NCI-H128 (cell line): Measurements from ENCODE around the gene SEM1.
"Not testable (repeated sequence)": the region's sequence is repeated elsewhere in the genome, so short reads cannot be mapped to it uniquely, and the experiment has no call there.

Source experiments
- DNase-seq: peaks from one replicate; lab custom pipeline; 2025; ENCODE audit not compliant: unreplicated experiment; lab: John Stamatoyannopoulos, UW

The SEM1 gene

DNA sequence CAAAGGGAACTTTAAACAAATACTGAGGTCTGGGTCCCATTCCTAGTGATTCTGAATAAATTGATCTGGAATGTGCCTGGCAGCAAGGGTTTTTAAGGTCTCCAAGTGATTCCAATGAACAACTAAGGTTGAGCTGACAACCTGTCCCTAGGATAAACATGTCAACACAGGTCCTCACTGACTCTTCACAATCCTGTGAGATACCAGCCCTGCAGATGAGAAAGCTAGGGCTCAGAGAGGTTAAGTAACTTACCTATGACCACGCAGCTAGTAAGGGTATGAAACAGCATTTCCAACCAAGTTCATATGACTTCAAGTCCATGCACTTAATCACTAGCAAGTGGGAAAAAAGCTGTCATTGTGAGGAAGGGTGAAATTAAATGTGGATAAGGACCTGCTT lies 44.0 kb downstream of the SEM1 start:
- DNase-seq = no peak

GRCh38 chr7:96664793-96665192 lies 44.9 kb downstream of the SEM1 start:
- no peak for DNase-seq

GRCh38 chr7:96663871-96664445 lies 45.7 kb downstream of the SEM1 start:
- no peak for DNase-seq

GRCh38 chr7:96663457-96663856 lies 46.2 kb downstream of the SEM1 start:
- DNase-seq = no peak

GRCh38 chr7:96662151-96662550 lies 47.5 kb downstream of the SEM1 start:
- DNase-seq = not testable (repeated sequence)

- DNase-seq = no peak
Measured at GRCh38 chr7:96658022-96658412, 51.6 kb downstream of the SEM1 start.

- DNase-seq = no peak
Measured at GRCh38 chr7:96657347-96658021, 52.2 kb downstream of the SEM1 start.

GRCh38 chr7:96655956-96656355 lies 53.7 kb downstream of the SEM1 start:
- no peak for DNase-seq

DNA sequence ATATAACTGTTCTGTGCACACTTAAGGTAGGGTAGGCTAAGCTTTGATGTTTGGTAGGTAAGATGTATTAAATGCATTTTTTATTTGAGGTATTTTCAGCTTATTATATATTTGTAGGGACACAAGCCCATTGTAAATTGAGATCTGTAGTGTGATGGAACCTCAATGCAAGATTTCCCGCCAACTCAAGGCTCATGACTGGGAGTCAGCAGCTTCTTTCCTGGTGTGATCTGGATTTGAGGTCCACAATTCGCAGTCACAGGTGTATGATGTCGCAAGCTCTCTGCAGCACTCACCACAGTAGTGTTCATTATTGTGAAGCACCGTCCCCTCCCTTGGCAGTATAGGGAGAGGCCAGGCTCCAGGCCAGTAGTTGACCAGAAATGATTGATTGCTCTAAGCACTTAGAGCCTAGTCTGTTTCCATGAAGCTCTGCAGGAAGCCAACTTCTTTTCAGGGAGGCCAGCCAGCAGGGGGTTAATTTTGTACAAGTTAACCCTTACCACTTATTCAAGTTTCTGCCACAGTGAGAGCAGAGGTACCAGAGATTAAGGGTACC lies 54.9 kb downstream of the SEM1 start:
- no peak for DNase-seq

GRCh38 chr7:96649981-96650380 lies 59.7 kb downstream of the SEM1 start:
- no peak for DNase-seq

DNA sequence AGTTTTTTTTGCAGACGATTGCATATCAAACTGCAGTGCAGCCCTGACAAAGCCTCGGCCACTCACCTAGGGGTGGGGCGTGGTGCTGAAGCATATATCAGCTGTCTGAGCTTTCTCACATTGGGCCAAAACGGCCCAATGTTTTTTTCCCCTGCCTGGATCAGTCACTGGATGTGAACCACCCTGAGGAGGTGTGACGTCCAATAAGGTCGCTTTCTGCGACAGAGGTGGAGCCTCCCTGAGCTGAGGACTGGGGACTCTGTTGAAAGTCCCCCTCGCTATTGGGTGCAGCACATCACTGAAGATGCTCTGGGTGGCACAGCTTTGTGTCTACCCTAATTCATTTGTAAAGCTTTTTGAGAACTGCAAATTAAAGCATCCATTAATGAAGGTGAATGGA lies 60.9 kb downstream of the SEM1 start:
- DNase-seq = no peak

DNA sequence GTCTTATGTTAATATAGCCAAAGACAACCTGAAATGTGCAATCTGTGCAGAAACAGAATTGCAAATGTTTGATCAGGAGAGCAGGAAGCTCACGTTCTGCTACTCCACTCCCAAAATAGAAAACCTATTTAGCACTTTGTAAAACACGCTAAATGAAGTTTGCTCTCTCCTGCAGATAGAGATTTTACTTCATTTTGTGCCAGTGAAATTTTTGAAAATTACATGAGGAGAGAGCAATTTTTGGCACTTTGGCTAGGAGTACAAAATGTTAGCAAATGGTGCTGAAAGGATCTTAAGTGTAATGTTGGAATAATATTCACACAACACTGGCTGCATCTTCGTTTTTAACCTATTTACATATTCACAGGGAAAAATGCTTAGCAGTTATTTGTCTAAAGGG lies 61.9 kb downstream of the SEM1 start:
- DNase-seq = no peak

- no peak for DNase-seq
Measured at GRCh38 chr7:96645084-96645483, 64.6 kb downstream of the SEM1 start.

DNA sequence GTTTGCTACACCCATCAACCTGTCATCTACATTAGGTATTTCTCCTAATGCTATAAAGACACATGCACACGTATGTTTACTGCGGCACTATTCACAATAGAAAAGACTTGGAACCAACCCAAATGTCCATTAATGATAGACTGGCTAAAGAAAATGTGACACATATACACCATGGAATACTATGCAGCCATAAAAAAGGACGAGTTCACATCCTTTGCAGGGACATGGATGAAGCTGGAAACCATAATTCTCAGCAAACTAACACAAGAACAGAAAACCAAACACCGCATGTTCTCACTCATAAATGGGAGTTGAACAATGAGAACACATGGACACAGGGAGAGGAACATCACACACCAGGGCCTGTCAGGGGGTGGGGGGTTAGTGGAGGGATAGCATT lies 66.2 kb downstream of the SEM1 start:
- DNase-seq = not testable (repeated sequence)

- DNase-seq = no peak
Measured at GRCh38 chr7:96640054-96640453, 69.6 kb downstream of the SEM1 start.
